Cardiac muscle cell (in vitro differentiated cells and primary cell): ENCODE data around the gene RAB7B. TPM values are rescaled to one million over a fixed set of nuclear protein-coding genes. Genes with fewer than 3 reads are reported as not detected.
A peak's percentile ranks its signal among the peaks of the same experiment; 100 is the strongest.

ENCODE experiments used
- DNase-seq, 2 donors: peaks; one replicate each; pipeline versions ENCODE4 v3.0.0 to v3.0.0-alpha.2; 2010 to 2017; ENCODE audit warnings: low read depth in 1 of 2, low spot score in 1 of 2
- H3K27ac ChIP-seq: fragments of 200-600 bp; sonication (generic); 2 replicates; pipeline ENCODE4 v1.5.1; 2016
- H3K27me3 ChIP-seq: fragments of 200-600 bp; sonication (generic); 2 replicates; pipeline ENCODE4 v1.6.0; 2016; ENCODE audit warnings: control low read depth
- H3K36me3 ChIP-seq: fragments of 200-600 bp; sonication (generic); 2 replicates; pipeline ENCODE4 v1.5.1; 2016; ENCODE audit warnings: control low read depth
- H3K4me1 ChIP-seq: fragments of 200-600 bp; sonication (generic); 2 replicates; pipeline ENCODE4 v1.8.1; 2017; ENCODE audit warnings: low read depth, mild to moderate bottlenecking, mixed run types
- H3K4me3 ChIP-seq: fragments of 200-600 bp; sonication (generic); 2 replicates; pipeline ENCODE4 v1.5.1; 2016; ENCODE audit warnings: mild to moderate bottlenecking
- H3K9me3 ChIP-seq: fragments of 200-600 bp; sonication (generic); 2 replicates; pipeline ENCODE4 v1.5.1; 2017; ENCODE audit warnings: low read depth, mild to moderate bottlenecking, control low read depth
- CTCF ChIP-seq: IDR thresholded peaks from 2 replicates; pipeline ENCODE4 v1.5.1; 2012; ENCODE audit warnings: low read depth, mild to moderate bottlenecking, low read length
- polyA plus RNA-seq: library from polyadenylated mRNA; unstranded; fragments of >200 nt; fragmentation: Nextera tagmentation; extraction: Ambion mirVana; gene quantifications from 2 replicates; pipeline ENCODE4 v1.2.1, GENCODE V29; 2016
- total RNA-seq: library from RNA; depleted of rRNA; stranded (reverse); fragments of >200 nt; gene quantifications from 2 replicates; pipeline ENCODE4 v1.2.3, GENCODE V29; 2016

The RAB7B gene
- total and polyA plus RNA-seq, 2 experiments from 2014 or later: 1.2 to 2.2 TPM

- H3K9me3 ChIP-seq: no peaks in the 10 kb centered on the region
- peaks cover 30% of the 10 kb centered on the region for H3K4me1 ChIP-seq
- no peak overlapping the region for H3K27ac ChIP-seq
- no peak for TF ChIP-seq CTCF
- no peaks in the 10 kb centered on the region for H3K27me3 ChIP-seq
- DNase-seq: no peak
- H3K4me3 ChIP-seq: no peak overlapping the region
- H3K36me3 ChIP-seq: no peaks in the 10 kb centered on the region
Measured at GRCh38 chr1:205986861-205987260, 16.3 kb downstream of the RAB7B start.

GRCh38 chr1:205986292-205986691, 16.9 kb downstream of the RAB7B start:
- H3K36me3 ChIP-seq: no peaks in the 10 kb centered on the region
- TF ChIP-seq CTCF: peak; percentile 7
- H3K27me3 ChIP-seq: no peaks in the 10 kb centered on the region
- DNase-seq: no peak
- H3K9me3 ChIP-seq: no peaks in the 10 kb centered on the region
- H3K4me1 ChIP-seq: peaks cover 30% of the 10 kb centered on the region
- no peak overlapping the region for H3K4me3 ChIP-seq
- no peak overlapping the region for H3K27ac ChIP-seq

- peaks cover 30% of the 10 kb centered on the region for H3K4me1 ChIP-seq
- no peak overlapping the region for H3K27ac ChIP-seq
- H3K36me3 ChIP-seq: no peaks in the 10 kb centered on the region
- no peak overlapping the region for H3K4me3 ChIP-seq
- TF ChIP-seq CTCF: no peak
- no peaks in the 10 kb centered on the region for H3K27me3 ChIP-seq
- H3K9me3 ChIP-seq: no peaks in the 10 kb centered on the region
- DNase-seq: no peak
Measured at GRCh38 chr1:205985330-205986005, 17.7 kb downstream of the RAB7B start.

GRCh38 chr1:205983925-205984725, 19.1 kb downstream of the RAB7B start:
- Histone ChIP-seq H3K27ac (peak overlapping the region; percentile 63), H3K36me3 (no peaks in the 10 kb centered on the region), H3K27me3 (no peaks in the 10 kb centered on the region), H3K9me3 (no peaks in the 10 kb centered on the region), H3K4me3 (no peak overlapping the region), H3K4me1 (peaks cover 30% of the 10 kb centered on the region)
- peak; percentile 75 to 83 for DNase-seq
- TF ChIP-seq CTCF: peak; percentile 93

- no peak for DNase-seq
- no peak for TF ChIP-seq CTCF
- Histone ChIP-seq H3K9me3 (no peaks in the 10 kb centered on the region), H3K4me1 (peaks cover 36% of the 10 kb centered on the region), H3K27me3 (no peaks in the 10 kb centered on the region), H3K27ac (no peak overlapping the region), H3K4me3 (no peak overlapping the region), H3K36me3 (no peaks in the 10 kb centered on the region)
Measured at GRCh38 chr1:205981257-205981656, 21.9 kb downstream of the RAB7B start.
